GM21447 (cell line): ENCODE data around the gene LAPTM4A.

Experiments
- ATAC-seq: cut with Tn5 transposase; IDR thresholded peaks from one replicate; pipeline ENCODE4 v1.9.1; 2021; ENCODE audit not compliant: unreplicated experiment

Gene LAPTM4A

GRCh38 chr2:20025065-20025786, 26.2 kb downstream of the LAPTM4A start:
- no peak for ATAC-seq

GRCh38 chr2:20023688-20024087, 27.7 kb downstream of the LAPTM4A start:
- ATAC-seq: no peak

GRCh38 chr2:20021405-20022009, 29.9 kb downstream of the LAPTM4A start:
- no peak for ATAC-seq

GRCh38 chr2:20019747-20020146, 31.7 kb downstream of the LAPTM4A start:
- no peak for ATAC-seq

GRCh38 chr2:20018601-20019152, 32.8 kb downstream of the LAPTM4A start:
- no peak for ATAC-seq

GRCh38 chr2:20016346-20016745, 35.1 kb downstream of the LAPTM4A start:
- no peak for ATAC-seq

- ATAC-seq: no peak
These were observed 35.8 kb downstream of the LAPTM4A start for GRCh38 chr2:20015482-20016083.

- no peak for ATAC-seq
These were observed 38.1 kb downstream of the LAPTM4A start for GRCh38 chr2:20013126-20013849.

GRCh38 chr2:20012282-20013125, 38.9 kb downstream of the LAPTM4A start, which contains the start of gene MATN3:
TSS of gene MATN3 (minus strand) at chr2:20012668. CDS start at chr2:20012631, 37 bp downstream.
- ATAC-seq: no peak

- no peak for ATAC-seq
These were observed 39.5 kb downstream of the LAPTM4A start for GRCh38 chr2:20012032-20012281.

GRCh38 chr2:20011276-20012031, 40.0 kb downstream of the LAPTM4A start:
- ATAC-seq: no peak

GRCh38 chr2:20008703-20009102, 42.7 kb downstream of the LAPTM4A start:
- no peak for ATAC-seq

GRCh38 chr2:20005891-20006470, 45.4 kb downstream of the LAPTM4A start:
- ATAC-seq: no peak

- no peak for ATAC-seq
These were observed 46.3 kb downstream of the LAPTM4A start for GRCh38 chr2:20005067-20005627.

GRCh38 chr2:20001361-20001863, 50.0 kb downstream of the LAPTM4A start:
- no peak for ATAC-seq

GRCh38 chr2:19993731-19994130, 57.7 kb downstream of the LAPTM4A start:
- no peak for ATAC-seq

GRCh38 chr2:19991895-19992294, 59.5 kb downstream of the LAPTM4A start:
- ATAC-seq: no peak

- ATAC-seq: no peak
These were observed 61.1 kb downstream of the LAPTM4A start for GRCh38 chr2:19990416-19990728.
